BLaER1 (cell line): ENCODE measurements around the gene CDH22.

Experiments used
- H3K27ac ChIP-seq: shearing (Covaris generic); formaldehyde crosslinking; 2 replicates; pipeline ENCODE4 v1.8.1; 2022
- H3K27me3 ChIP-seq: shearing (Covaris generic); formaldehyde crosslinking; 2 replicates; pipeline ENCODE4 v1.8.1; 2022
- H3K36me3 ChIP-seq: shearing (Covaris generic); formaldehyde crosslinking; 2 replicates; pipeline ENCODE4 v1.8.1; 2022
- H3K4me1 ChIP-seq: shearing (Covaris generic); formaldehyde crosslinking; 2 replicates; pipeline ENCODE4 v1.8.1; 2022
- H3K4me2 ChIP-seq: shearing (Covaris generic); formaldehyde crosslinking; 2 replicates; pipeline ENCODE4 v1.8.1; 2022
- H3K4me3 ChIP-seq: shearing (Covaris generic); formaldehyde crosslinking; 2 replicates; pipeline ENCODE4 v1.8.1; 2022
- H3K9ac ChIP-seq: shearing (Covaris generic); formaldehyde crosslinking; 2 replicates; pipeline ENCODE4 v1.8.1; 2022
- H3K9me3 ChIP-seq: shearing (Covaris generic); formaldehyde crosslinking; 2 replicates; pipeline ENCODE4 v1.8.1; 2022
- H4K20me1 ChIP-seq: shearing (Covaris generic); formaldehyde crosslinking; 2 replicates; pipeline ENCODE4 v1.8.1; 2022
- Cebpa-rat ChIP-seq: shearing (Covaris generic); IDR thresholded peaks from 2 replicates; pipeline ENCODE4 v1.8.1; 2022

Gene CDH22

GRCh38 chr20:46182276-46183200 lies 125.8 kb downstream of the CDH22 start:
- H4K20me1 ChIP-seq = no peaks in the 10 kb centered on the region
- no peaks in the 10 kb centered on the region for H3K36me3 ChIP-seq
- no peak overlapping the region for H3K27ac ChIP-seq
- no peak overlapping the region for H3K4me3 ChIP-seq
- H3K4me1 ChIP-seq = no peaks in the 10 kb centered on the region
- no peaks in the 10 kb centered on the region for H3K9me3 ChIP-seq
- H3K4me2 ChIP-seq = no peak overlapping the region
- H3K27me3 ChIP-seq = no peaks in the 10 kb centered on the region
- no peak overlapping the region for H3K9ac ChIP-seq
- TF ChIP-seq Cebpa-rat = no peak

- Histone ChIP-seq H3K9me3 (no peaks in the 10 kb centered on the region), H4K20me1 (no peaks in the 10 kb centered on the region), H3K4me2 (no peak overlapping the region), H3K27ac (no peak overlapping the region), H3K36me3 (no peaks in the 10 kb centered on the region), H3K4me3 (no peak overlapping the region), H3K27me3 (peaks cover 10% of the 10 kb centered on the region; the same call in 1 of the 2 replicates), H3K9ac (no peak overlapping the region), H3K4me1 (peaks cover 9% of the 10 kb centered on the region; the same call in 1 of the 2 replicates)
- TF ChIP-seq Cebpa-rat = no peak
These were observed 128.4 kb downstream of the CDH22 start for GRCh38 chr20:46179862-46180261.

GRCh38 chr20:46178891-46179290 lies 129.4 kb downstream of the CDH22 start:
- H3K27ac ChIP-seq = no peak overlapping the region

GRCh38 chr20:46177768-46178167 lies 130.5 kb downstream of the CDH22 start:
- TF ChIP-seq Cebpa-rat = no peak
- Histone ChIP-seq H3K27ac (no peak overlapping the region), H3K4me1 (peaks cover 9% of the 10 kb centered on the region; the same call in 1 of the 2 replicates), H3K9me3 (no peaks in the 10 kb centered on the region), H4K20me1 (no peaks in the 10 kb centered on the region), H3K36me3 (no peaks in the 10 kb centered on the region), H3K4me2 (no peak overlapping the region), H3K27me3 (peaks cover 20% of the 10 kb centered on the region; the same call in 1 of the 2 replicates), H3K9ac (no peak overlapping the region), H3K4me3 (no peak overlapping the region)

More at GRCh38 chr20:46178891-46179290, 129.4 kb downstream of the CDH22 start:
- Histone ChIP-seq H3K4me3 (no peak overlapping the region), H4K20me1 (no peaks in the 10 kb centered on the region), H3K4me1 (peaks cover 9% of the 10 kb centered on the region; the same call in 1 of the 2 replicates), H3K27me3 (peaks cover 15% of the 10 kb centered on the region; the same call in 1 of the 2 replicates), H3K9ac (no peak overlapping the region), H3K36me3 (no peaks in the 10 kb centered on the region), H3K9me3 (no peaks in the 10 kb centered on the region), H3K4me2 (no peak overlapping the region)
- TF ChIP-seq Cebpa-rat = no peak

DNA sequence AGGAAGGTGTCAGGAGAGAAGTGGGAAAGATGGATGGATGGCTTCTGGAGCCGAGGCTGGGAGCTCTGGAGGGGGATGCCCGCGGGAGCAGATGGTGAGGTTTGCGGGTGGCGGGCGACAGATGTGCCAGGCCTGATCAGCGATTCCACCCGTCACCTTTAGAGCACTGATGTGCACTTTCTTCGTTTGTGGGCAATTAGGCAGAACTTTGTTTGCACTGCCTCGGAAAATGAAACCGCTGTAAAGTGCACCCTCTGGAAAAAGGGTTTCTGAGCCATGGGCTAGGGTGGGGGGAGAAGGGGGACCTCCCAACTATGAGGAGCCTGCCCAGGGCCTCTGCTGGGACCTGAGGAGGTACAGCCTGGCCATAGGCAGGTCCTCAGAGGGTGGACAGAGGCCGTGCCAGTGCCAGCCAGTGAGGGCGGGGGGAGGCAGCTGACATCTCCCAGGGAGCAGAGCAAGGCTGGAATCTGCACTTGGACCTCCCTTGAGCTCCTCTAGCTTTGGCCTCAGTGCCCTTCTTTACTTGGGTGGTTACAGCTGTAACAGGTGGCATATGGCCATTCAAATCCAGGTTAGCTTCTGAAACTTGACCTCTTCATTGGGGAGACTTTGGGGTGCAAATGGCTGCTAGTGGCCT lies 131.4 kb downstream of the CDH22 start:
- Histone ChIP-seq H3K4me3 (no peak overlapping the region), H3K27me3 (peaks cover 20% of the 10 kb centered on the region; the same call in 1 of the 2 replicates), H3K9me3 (no peaks in the 10 kb centered on the region), H3K36me3 (no peaks in the 10 kb centered on the region), H3K4me2 (peak overlapping the region; percentile 49), H4K20me1 (no peaks in the 10 kb centered on the region), H3K4me1 (peaks cover 9% of the 10 kb centered on the region; the same call in 1 of the 2 replicates), H3K27ac (no peak overlapping the region), H3K9ac (0 out of 2 replicates have a peak overlapping the region, but pooled peaks have one; percentile 4)
- TF ChIP-seq Cebpa-rat = no peak

GRCh38 chr20:46175127-46175494 lies 133.2 kb downstream of the CDH22 start:
- peaks cover 9% of the 10 kb centered on the region; the same call in 1 of the 2 replicates for H3K4me1 ChIP-seq
- no peaks in the 10 kb centered on the region for H3K9me3 ChIP-seq
- H3K4me3 ChIP-seq = no peak overlapping the region
- H4K20me1 ChIP-seq = no peaks in the 10 kb centered on the region
- H3K27me3 ChIP-seq = peaks cover 20% of the 10 kb centered on the region; the same call in 1 of the 2 replicates
- TF ChIP-seq Cebpa-rat = no peak
- H3K4me2 ChIP-seq = no peak overlapping the region
- no peak overlapping the region for H3K9ac ChIP-seq
- no peaks in the 10 kb centered on the region for H3K36me3 ChIP-seq
- H3K27ac ChIP-seq = no peak overlapping the region

- TF ChIP-seq Cebpa-rat = no peak
- no peaks in the 10 kb centered on the region for H3K9me3 ChIP-seq
- no peak overlapping the region for H3K4me3 ChIP-seq
- H3K4me1 ChIP-seq = peaks cover 9% of the 10 kb centered on the region; the same call in 1 of the 2 replicates
- H3K36me3 ChIP-seq = no peaks in the 10 kb centered on the region
- no peak overlapping the region for H3K4me2 ChIP-seq
- no peak overlapping the region for H3K9ac ChIP-seq
- H3K27me3 ChIP-seq = peaks cover 20% of the 10 kb centered on the region; the same call in 1 of the 2 replicates
- H4K20me1 ChIP-seq = no peaks in the 10 kb centered on the region
- H3K27ac ChIP-seq = no peak overlapping the region
These were observed 133.7 kb downstream of the CDH22 start for GRCh38 chr20:46174469-46175126.

DNA sequence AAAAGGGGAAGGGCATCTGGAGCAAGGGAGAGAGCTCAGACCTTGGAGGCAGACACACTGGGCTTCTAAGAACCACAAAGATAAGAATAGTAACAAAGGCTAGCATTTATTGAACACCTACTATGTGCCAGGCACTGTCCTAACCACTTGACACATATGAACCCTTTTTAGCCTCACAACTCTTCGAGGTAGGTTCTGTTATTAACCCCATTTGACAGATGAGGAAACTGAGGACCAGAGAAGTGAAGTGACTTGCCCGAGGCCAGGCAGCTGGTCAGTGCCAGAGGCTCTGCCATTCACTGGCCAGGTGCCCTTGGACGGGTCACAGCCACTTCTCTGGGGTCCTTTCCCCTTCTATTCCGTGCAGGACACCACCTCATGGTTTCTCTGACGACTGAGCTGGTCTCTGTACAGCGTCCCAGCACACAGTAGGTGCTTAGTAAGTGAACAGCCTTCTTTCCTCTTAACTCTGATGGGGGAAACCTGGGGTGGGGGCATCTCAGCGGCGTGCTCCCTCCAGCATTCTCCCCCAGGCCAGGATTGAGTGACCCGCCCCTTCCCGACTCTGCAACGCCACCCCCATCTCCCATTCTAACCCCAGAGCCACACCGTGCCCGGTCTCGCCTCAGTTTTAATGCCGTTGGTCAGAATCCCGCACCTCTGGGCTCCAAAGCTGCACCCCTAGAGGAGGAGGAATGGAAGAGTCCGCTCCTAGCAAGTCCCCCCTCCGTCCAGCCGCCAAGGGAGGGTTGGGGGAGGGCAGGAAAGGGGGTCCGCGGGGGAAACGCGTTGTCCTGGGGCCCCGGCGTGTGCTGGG lies 134.4 kb downstream of the CDH22 start:
- no peak overlapping the region for H3K9ac ChIP-seq
- H3K36me3 ChIP-seq = no peaks in the 10 kb centered on the region
- H4K20me1 ChIP-seq = no peaks in the 10 kb centered on the region
- no peak overlapping the region for H3K27ac ChIP-seq
- no peak for TF ChIP-seq Cebpa-rat
- H3K4me1 ChIP-seq = peaks cover 9% of the 10 kb centered on the region; the same call in 1 of the 2 replicates
- H3K9me3 ChIP-seq = no peaks in the 10 kb centered on the region
- peaks cover 20% of the 10 kb centered on the region; the same call in 1 of the 2 replicates for H3K27me3 ChIP-seq
- H3K4me2 ChIP-seq = no peak overlapping the region
- no peak overlapping the region for H3K4me3 ChIP-seq
